H1 (cell line): ENCODE measurements around the gene F7. TPM values are rescaled to one million over a fixed set of nuclear protein-coding genes. Genes with fewer than 3 reads are reported as not detected.

Experiments
- BRCA1 ChIP-seq: IDR thresholded peaks from 2 replicates; pipeline ENCODE4 v1.6.1; 2012; ENCODE audit warnings: low read depth, low read length, improper control_type of control experiment
- polyA plus RNA-seq, 7 experiments: library from polyadenylated mRNA; depleted of rRNA in 3 of 7; stranded (reverse) in 5 of 7; unstranded in 2 of 7; fragments of >200 nt in 5 of 7; fragments of 200-250 nt in 2 of 7; gene quantifications; 1 replicate in 5 of 7; 2 replicates in 1 of 7; 4 replicates in 1 of 7; pipeline versions ENCODE4 v1.2.1 to v1.2.3, GENCODE V29; 2011 to 2013; ENCODE audit warnings: missing spikeins in 2 of 7, mixed read lengths in 2 of 7
- total RNA-seq: library from RNA; stranded (reverse); fragmentation: NEBNext Ultra II Directional; extraction: Animal tissue kit (Norgen Biotek cat#: 25700); gene quantifications from 2 replicates; pipeline ENCODE4 v1.2.1, GENCODE V29; 2021
- TF ChIP-seq, protein P1 (sequence below): IDR thresholded peaks from 2 replicates; pipeline ENCODE4 v1.6.1; 2012; ENCODE audit warnings: low read length, inconsistent platforms

F7 gene
- total and polyA plus RNA-seq, 2 of the 8 experiments (the other 6 are each of a cell fraction or from before 2014, with no cell fraction given): 0.43 to 0.98 TPM

DNA sequence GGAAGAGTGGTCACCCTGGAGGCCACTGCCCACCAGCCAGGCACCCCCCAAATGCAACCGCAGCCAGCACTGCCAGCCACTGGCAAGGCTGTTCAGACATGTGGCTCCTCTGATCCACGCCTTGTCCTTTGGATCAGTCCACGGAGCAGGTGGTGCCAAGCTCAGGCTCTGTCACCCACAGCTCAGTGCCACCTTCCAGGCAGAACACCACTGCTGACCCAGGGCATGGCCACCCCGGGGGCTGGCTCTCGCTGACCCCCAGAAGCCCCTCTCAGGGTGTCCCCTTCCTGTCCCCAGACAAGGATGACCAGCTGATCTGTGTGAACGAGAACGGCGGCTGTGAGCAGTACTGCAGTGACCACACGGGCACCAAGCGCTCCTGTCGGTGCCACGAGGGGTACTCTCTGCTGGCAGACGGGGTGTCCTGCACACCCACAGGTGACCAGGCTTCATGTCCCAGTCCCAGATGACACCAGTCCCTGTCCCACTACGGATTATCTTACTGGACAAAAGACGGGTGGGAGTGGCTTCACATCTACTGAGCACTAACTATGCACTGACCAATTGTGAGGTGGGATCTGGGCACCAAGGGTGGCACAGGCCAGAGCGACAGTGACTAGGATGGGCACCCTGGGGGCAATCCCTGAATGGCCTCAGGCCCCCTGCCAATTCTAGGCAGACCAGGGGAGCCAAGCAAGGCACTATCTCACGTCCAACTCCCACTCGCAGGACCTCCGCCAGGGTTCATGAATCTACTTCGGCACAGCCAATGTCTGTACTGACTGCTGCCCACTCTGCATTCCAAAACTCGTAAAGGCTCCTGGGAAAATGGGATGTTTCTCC is 10.0 kb downstream of the F7 start (continued):
- TF ChIP-seq, protein P1, sequence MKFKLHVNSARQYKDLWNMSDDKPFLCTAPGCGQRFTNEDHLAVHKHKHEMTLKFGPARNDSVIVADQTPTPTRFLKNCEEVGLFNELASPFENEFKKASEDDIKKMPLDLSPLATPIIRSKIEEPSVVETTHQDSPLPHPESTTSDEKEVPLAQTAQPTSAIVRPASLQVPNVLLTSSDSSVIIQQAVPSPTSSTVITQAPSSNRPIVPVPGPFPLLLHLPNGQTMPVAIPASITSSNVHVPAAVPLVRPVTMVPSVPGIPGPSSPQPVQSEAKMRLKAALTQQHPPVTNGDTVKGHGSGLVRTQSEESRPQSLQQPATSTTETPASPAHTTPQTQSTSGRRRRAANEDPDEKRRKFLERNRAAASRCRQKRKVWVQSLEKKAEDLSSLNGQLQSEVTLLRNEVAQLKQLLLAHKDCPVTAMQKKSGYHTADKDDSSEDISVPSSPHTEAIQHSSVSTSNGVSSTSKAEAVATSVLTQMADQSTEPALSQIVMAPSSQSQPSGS: no peak
- TF ChIP-seq BRCA1: no peak
- TF ChIP-seq, all 59 proteins: peak for 0
